ENCODE data around the gene SERPINB12. TPM values are rescaled to one million over a fixed set of nuclear protein-coding genes. Genes with fewer than 3 reads are reported as not detected.

Gene SERPINB12
- total RNA-seq, result not detected

- DNase-seq, result no peak
Measured at GRCh38 chr18:63542069-63542468, at the start of gene SERPINB12. Gene SERPINB12, plus strand, starts transcription at chr18:63542369. Its CDS starts 13,791 bp downstream, at chr18:63556160.

GRCh38 chr18:63492851-63493250 is 49.3 kb upstream of the SERPINB12 start:
- DNase-seq, result no peak

- DNase-seq, result no peak
Measured at GRCh38 chr18:63495675-63496074, 46.5 kb upstream of the SERPINB12 start.

GRCh38 chr18:63505566-63506335 is 36.4 kb upstream of the SERPINB12 start:
- no peak for DNase-seq

GRCh38 chr18:63506336-63506646 is 35.9 kb upstream of the SERPINB12 start:
- no peak for DNase-seq

GRCh38 chr18:63508596-63508995 is 33.6 kb upstream of the SERPINB12 start:
- DNase-seq, result no peak

- DNase-seq, result no peak
Measured at GRCh38 chr18:63511285-63511684, 30.9 kb upstream of the SERPINB12 start.

- DNase-seq, result no peak
Measured at GRCh38 chr18:63514326-63514725, 27.8 kb upstream of the SERPINB12 start.

GRCh38 chr18:63514888-63515678 is 27.1 kb upstream of the SERPINB12 start:
- no peak for DNase-seq

GRCh38 chr18:63515801-63516200 is 26.4 kb upstream of the SERPINB12 start:
- no peak for DNase-seq

GRCh38 chr18:63518178-63519012 is 23.8 kb upstream of the SERPINB12 start:
- DNase-seq, result peak; percentile 36

- DNase-seq, result no peak
Measured at GRCh38 chr18:63520053-63520685, 22.0 kb upstream of the SERPINB12 start.

- DNase-seq, result no peak
Measured at GRCh38 chr18:63523660-63524059, 18.5 kb upstream of the SERPINB12 start.

GRCh38 chr18:63527251-63527650 is 14.9 kb upstream of the SERPINB12 start:
- DNase-seq, result no peak

- DNase-seq, result no peak
Measured at GRCh38 chr18:63528863-63529492, 13.2 kb upstream of the SERPINB12 start.

- DNase-seq, result no peak
Measured at GRCh38 chr18:63532471-63532870, 9.7 kb upstream of the SERPINB12 start.

GRCh38 chr18:63534615-63535014 is 7.6 kb upstream of the SERPINB12 start:
- DNase-seq, result no peak

- no peak for DNase-seq
Measured at GRCh38 chr18:63539904-63540510, 2.2 kb upstream of the SERPINB12 start.

- no peak for DNase-seq
Measured at GRCh38 chr18:63544017-63544416, 1.8 kb downstream of the SERPINB12 start.

GRCh38 chr18:63545000-63545399 is 2.8 kb downstream of the SERPINB12 start:
- DNase-seq, result no peak

- no peak for DNase-seq
Measured at GRCh38 chr18:63550068-63550467, 7.9 kb downstream of the SERPINB12 start.

- DNase-seq, result no peak
Measured at GRCh38 chr18:63551769-63552168, 9.6 kb downstream of the SERPINB12 start.
